Measurements from ENCODE around the gene DLX2. TPM values are rescaled to one million over a fixed set of nuclear protein-coding genes. Genes with fewer than 3 reads are reported as not detected.
A peak's percentile ranks its signal among the peaks of the same experiment; 100 is the strongest.
"Not testable (repeated sequence)": the region's sequence is repeated elsewhere in the genome, so short reads cannot be mapped to it uniquely, and the experiment has no call there.

The DLX2 gene
- total RNA-seq, 1 donor from 2014 or later: 0.12 TPM

GRCh38 chr2:172114579-172114978 is 11.9 kb upstream of the DLX2 start:
- H3K4me3 ChIP-seq (ENCODE audit: low read depth, low read length): no peak overlapping the region
- TF ChIP-seq CTCF (conservative IDR thresholded peaks at IDR 0.05; ENCODE audit: low read depth, low read length): no peak
- no peak for DNase-seq (ENCODE audit: low read depth)

- not testable (repeated sequence) for DNase-seq (ENCODE audit: low read depth); H3K4me3 ChIP-seq (ENCODE audit: low read depth, low read length)
These were observed 11.5 kb upstream of the DLX2 start for GRCh38 chr2:172114176-172114575.

GRCh38 chr2:172113617-172114016 is 10.9 kb upstream of the DLX2 start:
- no peak for DNase-seq (ENCODE audit: low read depth)
- no peak overlapping the region for H3K4me3 ChIP-seq (ENCODE audit: low read depth, low read length)
- TF ChIP-seq CTCF (conservative IDR thresholded peaks at IDR 0.05; ENCODE audit: low read depth, low read length): peak; percentile 46

- TF ChIP-seq CTCF (conservative IDR thresholded peaks at IDR 0.05; ENCODE audit: low read depth, low read length): no peak
- no peak overlapping the region for H3K4me3 ChIP-seq (ENCODE audit: low read depth, low read length)
- DNase-seq (ENCODE audit: low read depth): no peak
These were observed 7.5 kb upstream of the DLX2 start for GRCh38 chr2:172109988-172110811.

- no peak for TF ChIP-seq CTCF (conservative IDR thresholded peaks at IDR 0.05; ENCODE audit: low read depth, low read length)
- H3K4me3 ChIP-seq (ENCODE audit: low read depth, low read length): no peak overlapping the region
- no peak for DNase-seq (ENCODE audit: low read depth)
These were observed 6.7 kb upstream of the DLX2 start for GRCh38 chr2:172109256-172109987.

- no peak for TF ChIP-seq CTCF (conservative IDR thresholded peaks at IDR 0.05; ENCODE audit: low read depth, low read length)
- H3K4me3 ChIP-seq (ENCODE audit: low read depth, low read length): no peak overlapping the region
- DNase-seq (ENCODE audit: low read depth): no peak
These were observed 5.9 kb upstream of the DLX2 start for GRCh38 chr2:172108587-172108930.

GRCh38 chr2:172107690-172108586 is 5.2 kb upstream of the DLX2 start:
- TF ChIP-seq CTCF (conservative IDR thresholded peaks at IDR 0.05; ENCODE audit: low read depth, low read length): no peak
- no peak for DNase-seq (ENCODE audit: low read depth)
- no peak overlapping the region for H3K4me3 ChIP-seq (ENCODE audit: low read depth, low read length)
